T follicular helper cell (primary cell): ENCODE data around the gene PTHLH.
A peak's percentile ranks its signal among the peaks of the same experiment; 100 is the strongest.

Source experiments
- DNase-seq: peaks from one replicate; pipeline ENCODE4 v3.0.0-alpha.2; 2020; ENCODE audit warnings: low read depth

The PTHLH gene

DNA sequence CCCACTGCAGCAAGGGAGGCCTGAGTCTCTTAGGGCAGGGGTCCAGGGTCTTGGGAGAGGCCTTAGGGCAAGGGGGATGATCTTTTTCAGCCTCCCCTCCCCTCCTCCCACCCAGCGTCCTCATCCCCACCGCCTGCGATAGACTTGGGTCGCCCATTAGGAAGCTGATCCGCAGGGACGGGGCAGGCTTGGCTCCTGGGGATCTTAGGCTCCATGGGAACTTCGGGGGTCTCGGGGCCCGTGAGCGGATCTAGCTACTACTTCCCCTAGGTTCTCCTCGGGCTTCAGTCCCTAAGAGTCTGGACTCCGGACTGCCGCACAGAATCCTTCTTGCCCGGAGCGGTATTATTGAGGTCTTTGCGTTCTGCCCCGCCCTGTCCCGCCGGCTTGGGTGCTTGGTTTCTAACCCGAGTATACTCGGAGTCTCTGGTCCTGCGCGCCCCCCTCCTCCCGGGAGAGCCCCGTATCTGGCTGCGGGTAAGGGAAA is 2.2 kb upstream of the PTHLH start:
- no peak for DNase-seq

- DNase-seq = no peak
Observed at GRCh38 chr12:27973487-27973890, 956 bp upstream of the PTHLH start.

GRCh38 chr12:27971606-27972005 is 927 bp downstream of the PTHLH start:
- DNase-seq = no peak

DNA sequence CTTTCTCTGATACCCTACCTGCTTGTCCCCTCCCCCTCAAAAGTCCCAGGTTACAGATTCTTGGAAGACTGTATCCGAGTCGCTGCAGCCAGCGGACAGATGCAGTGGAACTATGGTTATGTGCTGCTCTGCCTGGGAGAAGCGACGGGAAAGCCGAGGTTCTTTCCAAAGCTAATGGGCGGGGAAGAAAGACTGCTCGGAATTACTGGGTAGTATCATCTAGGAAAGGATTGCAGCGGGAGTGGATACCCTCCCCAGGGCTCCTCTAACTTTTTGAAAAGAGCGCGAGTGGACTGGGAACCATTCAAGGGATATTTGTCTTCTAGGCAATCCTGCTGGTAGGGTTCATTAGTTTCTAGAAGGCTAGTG is 1.4 kb downstream of the PTHLH start:
- no peak for DNase-seq

DNA sequence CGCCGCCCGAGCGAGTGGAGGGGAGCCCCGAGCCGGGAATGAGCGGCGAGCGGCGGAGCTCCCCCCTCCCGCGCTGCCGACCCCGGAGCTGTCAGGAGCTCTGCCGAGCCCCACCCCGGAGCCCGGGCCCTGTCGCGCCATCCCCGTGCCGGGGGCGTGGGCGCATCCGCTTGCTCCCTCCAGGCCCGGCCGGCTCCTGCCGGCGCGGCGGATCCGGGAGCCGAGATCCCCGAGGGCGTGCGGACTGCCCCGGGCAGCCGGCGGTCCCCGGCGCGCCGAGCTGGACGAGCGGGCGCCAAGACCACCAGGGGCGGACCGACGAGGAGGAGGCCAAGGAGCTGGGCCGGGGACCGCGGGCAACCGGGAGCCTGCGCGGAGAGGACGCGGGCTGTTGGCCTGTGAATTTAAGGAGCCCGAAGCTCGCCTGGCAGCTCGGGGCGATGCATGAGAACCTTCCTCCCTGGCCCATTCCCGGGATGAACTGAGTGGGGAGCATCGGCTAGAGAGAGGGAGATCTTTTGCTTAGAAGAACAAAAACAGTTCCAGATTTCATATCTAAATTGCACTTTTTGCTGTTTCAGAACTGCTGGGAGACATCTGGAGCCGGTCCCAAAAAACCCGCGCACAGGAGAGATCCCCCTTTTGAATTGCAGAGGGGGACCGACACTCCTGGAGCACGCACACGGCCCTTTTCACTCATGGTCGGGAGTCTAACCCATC is 2.0 kb downstream of the PTHLH start:
- no peak for DNase-seq

DNA sequence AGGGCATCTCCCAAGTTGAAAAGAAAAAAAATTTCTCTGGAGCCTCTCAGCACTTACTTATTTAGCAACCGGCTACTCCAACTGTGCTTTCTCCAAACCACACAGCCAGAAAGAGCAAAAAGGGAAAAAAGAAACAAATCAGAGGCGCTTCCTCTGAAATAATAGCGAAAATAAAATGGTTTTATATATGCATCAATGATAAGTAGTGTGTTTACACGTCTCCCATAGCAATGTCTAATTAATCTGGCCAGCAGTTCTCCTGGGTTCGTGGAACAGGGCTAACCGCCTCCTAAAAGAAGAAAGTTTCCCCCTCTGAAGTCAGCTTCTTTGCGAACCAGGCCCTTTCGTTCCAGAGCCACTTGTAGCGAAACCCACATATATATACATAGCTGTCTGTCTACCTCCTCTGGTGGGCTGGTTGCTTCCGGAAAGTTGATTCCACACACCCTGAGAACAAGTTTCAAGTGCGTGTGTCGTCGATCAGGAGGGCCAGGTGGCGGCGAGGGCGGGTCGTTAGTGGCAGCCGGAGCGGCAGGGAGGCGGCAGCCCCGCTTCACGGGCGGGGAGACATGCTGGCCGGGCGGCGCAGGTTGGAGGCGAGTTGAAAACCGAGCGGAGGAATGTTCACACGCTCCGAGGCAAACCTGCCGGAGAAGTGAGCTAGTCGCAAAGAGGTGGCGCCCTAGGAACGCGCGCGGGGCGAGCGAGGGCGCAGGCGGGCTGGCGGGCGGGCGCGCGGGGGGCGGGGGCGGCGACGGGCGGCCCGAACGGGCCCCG is 2.7 kb downstream of the PTHLH start:
- no peak for DNase-seq

- DNase-seq = no peak
Observed at GRCh38 chr12:27968972-27969623, 3.4 kb downstream of the PTHLH start.

- DNase-seq = no peak
Observed at GRCh38 chr12:27967551-27968054, 4.9 kb downstream of the PTHLH start.

DNA sequence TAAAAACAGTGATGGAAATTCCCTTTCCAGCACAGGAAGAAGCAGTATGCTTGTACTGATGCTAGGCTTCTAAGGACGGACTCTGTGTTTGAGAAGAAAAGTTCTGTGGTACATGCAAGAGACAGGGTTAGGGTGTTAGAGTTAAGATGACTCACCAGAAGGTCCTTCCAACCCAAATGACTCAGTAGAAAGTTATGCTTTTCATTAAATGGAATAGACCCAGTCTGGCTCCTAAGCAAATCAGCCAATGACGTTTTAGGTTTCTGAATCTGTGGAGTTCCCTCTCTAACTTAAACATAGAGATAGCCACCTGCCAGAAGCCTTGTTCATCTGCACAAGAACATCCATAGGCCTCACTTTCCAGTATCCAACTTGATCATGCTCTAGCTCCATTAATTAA is 5.7 kb downstream of the PTHLH start:
- DNase-seq = no peak

GRCh38 chr12:27965966-27966365 is 6.6 kb downstream of the PTHLH start:
- DNase-seq = no peak

DNA sequence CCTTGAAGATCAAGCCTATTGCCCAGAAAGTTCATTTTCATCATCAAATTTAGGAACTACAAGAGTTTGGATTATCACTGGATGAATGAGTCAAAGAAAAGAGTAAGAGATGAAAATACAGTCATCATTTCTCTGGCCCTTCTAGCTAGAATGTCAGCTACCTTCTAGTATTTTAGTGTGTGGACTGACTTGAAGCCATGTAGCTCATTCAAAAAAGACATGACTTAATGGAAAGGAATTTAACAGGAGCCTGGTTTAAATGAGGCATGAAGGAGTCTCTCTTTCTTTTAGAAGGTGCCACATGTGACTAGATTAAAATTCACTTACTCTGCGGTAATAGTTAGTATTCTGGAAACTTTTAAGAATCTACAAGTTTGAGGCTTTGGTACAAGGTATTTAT is 7.1 kb downstream of the PTHLH start:
- no peak for DNase-seq

GRCh38 chr12:27964123-27964522 is 8.4 kb downstream of the PTHLH start:
- DNase-seq = no peak

GRCh38 chr12:27960821-27961220 is 11.7 kb downstream of the PTHLH start:
- no peak for DNase-seq

DNA sequence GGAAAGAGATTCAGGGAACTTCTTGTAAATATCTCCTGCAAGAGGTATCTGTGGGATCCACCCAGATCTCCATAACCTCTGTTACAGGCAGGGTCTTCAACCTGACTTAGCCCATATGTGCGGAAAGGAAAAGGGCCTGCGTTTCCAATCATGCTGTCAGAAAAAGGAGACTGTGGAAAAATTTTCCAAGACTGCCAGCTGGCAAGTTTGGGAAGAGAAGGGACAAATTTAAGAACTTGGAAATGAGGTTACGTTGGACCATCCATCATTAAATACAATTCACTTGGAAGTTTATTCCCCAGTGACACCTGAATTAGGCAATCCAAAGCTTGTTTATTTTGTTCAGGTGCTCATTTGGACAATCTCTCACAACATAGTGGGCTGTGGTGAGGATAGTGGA is 13.9 kb downstream of the PTHLH start:
- DNase-seq = no peak

DNA sequence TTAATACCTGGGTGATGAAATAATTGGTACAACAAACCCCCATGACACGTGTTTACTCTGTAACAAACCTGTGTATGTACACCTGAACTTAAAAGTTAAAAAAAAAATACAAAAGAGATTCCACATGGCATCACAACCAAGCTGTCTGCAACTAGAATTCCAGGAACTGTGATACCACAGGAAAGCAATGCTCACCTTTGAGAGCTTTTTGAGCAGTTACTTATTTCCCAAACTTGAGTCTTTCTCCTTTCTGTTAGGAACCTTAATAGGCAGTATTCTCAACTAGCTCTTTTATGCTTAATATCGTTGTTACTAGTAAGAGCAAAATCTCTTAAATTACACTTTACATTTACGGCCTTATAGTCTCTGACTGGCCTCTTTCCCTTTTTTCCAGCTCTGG is 15.2 kb downstream of the PTHLH start:
- DNase-seq = no peak

- DNase-seq = no peak
Observed at GRCh38 chr12:27953817-27954216, 18.7 kb downstream of the PTHLH start.

DNA sequence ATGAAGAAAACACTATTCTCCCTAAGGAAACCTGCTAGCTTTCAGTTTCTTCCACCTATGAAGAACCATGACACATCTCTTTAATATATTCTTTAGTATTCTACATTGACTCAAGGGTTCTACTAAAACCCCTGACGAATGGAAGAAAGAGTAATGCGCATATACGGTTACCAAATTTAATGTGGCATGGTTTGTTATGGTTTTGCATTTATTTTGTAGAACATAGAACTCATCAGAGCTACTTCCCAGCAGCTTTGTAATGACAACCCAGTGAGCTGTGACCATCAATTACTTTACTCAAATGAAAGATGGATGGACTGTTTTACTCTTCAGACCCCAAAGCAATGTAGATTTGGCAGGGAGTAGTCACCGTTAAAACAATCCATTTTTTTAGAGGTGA is 19.2 kb downstream of the PTHLH start:
- DNase-seq = no peak

DNA sequence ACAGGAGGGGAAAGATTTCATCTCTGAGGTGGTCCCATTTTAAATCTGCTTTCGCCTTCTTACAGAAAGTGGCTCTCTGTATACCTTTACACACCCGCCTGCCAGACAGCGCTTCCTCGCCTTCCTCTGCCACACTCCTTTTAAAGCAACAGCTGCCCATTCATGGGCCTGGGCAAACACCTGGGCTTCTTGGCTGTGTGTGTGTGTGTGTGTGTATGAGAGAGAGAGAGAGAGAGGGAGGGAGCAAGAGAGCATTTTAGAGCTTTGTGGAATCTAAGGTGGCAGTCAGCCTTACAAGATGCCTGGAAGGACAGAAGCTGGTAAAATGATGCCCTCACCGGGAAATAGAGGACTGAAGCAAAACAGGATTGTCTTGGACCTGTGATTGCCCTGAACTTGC is 20.0 kb downstream of the PTHLH start:
- no peak for DNase-seq

DNA sequence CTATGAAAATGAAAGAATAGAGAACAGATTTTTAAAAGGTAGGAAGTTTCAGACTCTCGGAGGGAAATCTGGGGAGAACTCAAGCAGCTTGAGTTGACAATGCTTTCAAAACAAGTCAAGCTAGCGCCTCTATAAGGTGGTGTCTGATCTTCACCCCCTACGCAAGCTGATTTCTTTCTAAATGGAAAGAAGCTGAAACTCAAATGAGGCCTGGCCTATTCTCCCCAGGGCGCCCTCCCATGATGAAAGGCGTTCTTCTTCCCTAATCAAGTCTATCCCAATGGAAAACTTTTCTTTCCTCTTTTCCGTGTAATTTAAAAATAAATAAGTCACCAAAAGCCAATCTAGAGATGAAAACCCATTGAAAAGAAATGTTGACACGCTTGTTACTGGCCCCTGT is 20.6 kb downstream of the PTHLH start:
- DNase-seq = no peak

DNA sequence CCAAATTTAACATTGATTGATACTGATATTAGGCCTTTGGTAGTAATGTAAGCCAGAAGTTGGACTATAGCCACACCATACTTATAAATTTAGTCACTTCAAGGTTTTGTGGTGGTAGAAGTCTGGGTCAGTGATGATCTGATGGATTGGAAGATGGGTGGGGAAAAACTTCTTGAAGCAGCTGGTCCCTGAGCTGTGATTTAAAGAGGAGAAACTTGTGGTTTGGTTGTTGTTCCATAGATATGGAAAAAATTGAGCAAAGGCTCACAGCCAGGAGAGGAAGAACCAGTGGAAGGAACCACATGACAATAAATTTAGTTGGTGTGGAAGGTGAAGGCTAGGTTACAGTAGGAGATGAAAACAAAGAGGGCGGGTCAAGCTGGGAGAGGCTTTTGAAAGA is 26.1 kb downstream of the PTHLH start:
- no peak for DNase-seq

DNA sequence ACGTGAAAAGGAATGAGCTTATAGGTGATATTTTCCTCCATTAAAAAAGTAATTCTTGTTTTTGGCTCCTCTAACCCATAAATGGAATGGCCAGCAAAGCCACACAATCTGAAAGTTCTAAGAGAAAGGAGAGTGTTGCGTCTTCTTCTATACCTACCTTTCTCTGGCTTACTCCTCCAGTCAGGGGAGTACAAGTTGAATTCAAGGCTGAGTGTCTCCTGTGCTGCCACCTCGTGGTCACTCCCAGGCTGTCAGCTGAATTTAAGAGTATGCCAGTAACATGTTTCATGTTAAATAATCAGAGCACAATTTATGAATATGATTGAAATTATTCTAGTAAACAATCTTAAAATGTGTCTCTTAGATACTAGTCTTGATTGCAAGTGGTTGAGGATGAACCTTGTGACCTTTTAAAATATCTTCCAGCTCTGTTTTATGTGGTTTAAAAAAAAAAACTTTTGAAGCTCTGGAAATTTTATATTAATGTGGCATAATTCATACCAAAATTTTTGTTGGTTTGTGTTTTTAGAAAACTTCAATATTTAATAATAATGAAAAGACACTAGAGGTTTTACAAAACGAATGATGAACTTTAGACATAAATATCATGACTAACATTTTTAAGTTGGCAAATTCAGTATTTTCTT is 31.7 kb downstream of the PTHLH start:
- peak; percentile 56 for DNase-seq

DNA sequence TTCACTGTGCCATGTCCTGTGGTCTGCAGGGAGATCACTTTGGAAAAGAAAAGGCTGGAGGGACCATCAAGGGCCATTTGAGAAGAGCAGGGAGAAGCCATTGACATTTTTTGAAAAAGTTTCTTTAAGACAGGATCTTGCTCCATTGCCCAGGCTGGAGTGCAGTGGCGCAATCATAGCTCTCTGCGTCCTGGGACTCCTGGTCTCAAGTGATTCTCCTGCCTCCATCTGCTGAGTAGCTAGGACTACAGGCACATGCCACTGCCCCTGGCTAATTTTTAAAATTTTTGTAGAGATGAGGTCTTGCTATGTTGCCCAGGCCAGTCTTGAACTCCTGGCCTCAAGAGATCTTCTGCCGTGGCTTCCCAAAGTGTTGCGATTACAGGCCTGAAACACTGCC is 32.3 kb downstream of the PTHLH start:
- no peak for DNase-seq
